NCI-H524 treated with DMSO at 0.1 percent for 48 hours (cell line): ENCODE measurements around the gene EYA2.

Source experiments
- DNase-seq: peaks from one replicate; lab custom pipeline; 2025; lab: John Stamatoyannopoulos, UW

The EYA2 gene

GRCh38 chr20:47227119-47227518 lies 332.5 kb downstream of the EYA2 start:
- no peak for DNase-seq

DNA sequence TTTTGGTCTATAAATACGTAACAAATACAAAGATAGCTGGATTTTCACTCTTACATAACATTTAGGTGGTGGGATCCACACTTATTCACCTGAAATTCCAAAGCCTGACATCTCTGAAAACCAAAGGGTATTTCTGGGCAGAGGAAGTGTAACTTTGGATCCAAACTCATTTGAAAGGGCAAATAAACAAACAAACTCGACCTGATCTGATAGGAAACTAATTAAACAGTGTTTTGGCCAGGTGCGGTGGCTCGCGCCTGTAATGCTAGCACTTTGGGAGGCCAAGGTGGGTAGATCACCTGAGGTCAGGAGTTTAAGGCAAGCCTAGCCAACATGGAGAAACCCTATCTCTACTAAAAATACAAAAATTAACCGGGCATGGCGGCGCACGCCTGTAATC lies 332.9 kb downstream of the EYA2 start:
- no peak for DNase-seq

DNA sequence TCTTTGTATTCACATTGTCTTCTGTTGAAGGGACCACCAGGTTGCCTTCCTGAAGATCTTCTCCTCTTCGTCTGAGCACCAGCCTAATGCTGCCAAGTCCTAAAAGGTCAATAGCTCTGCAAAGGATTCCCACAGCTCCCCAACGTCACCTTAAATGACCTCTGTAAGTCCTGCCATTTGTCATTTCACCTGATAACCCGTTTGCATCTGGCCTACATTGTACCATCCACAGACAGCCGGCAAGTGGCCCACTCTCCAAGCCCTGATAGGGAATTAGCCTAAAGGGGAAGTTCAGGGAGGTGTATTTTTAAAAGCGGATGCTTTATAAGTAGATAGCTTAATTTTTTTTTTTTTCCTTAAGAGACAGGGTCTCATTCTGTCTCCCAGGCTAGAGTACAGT lies 334.0 kb downstream of the EYA2 start:
- no peak for DNase-seq

DNA sequence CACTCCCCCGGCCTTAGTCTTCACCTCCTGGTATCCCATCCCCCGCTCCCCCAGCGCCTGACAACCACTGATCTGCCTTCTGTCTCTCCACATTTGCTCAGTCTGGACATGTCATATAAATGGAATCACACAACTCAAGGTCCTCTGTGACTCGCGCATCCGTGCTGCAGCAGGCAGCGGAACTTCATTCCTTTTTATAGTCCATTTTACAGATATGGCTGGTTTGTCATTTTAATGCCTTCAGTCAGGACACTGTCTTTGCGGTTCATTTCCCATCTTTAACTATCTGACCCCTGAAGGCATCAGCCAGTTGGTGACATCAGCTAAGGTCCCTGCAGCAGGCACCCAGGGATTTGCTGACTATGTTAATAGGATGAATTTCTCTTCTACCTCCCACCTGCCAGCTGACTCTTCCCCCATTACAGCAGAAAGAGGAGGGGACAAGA lies 336.2 kb downstream of the EYA2 start:
- DNase-seq, result no peak

GRCh38 chr20:47231382-47232039 lies 336.9 kb downstream of the EYA2 start:
- DNase-seq, result no peak

- DNase-seq, result no peak
These were observed 337.9 kb downstream of the EYA2 start for GRCh38 chr20:47232518-47232917.

DNA sequence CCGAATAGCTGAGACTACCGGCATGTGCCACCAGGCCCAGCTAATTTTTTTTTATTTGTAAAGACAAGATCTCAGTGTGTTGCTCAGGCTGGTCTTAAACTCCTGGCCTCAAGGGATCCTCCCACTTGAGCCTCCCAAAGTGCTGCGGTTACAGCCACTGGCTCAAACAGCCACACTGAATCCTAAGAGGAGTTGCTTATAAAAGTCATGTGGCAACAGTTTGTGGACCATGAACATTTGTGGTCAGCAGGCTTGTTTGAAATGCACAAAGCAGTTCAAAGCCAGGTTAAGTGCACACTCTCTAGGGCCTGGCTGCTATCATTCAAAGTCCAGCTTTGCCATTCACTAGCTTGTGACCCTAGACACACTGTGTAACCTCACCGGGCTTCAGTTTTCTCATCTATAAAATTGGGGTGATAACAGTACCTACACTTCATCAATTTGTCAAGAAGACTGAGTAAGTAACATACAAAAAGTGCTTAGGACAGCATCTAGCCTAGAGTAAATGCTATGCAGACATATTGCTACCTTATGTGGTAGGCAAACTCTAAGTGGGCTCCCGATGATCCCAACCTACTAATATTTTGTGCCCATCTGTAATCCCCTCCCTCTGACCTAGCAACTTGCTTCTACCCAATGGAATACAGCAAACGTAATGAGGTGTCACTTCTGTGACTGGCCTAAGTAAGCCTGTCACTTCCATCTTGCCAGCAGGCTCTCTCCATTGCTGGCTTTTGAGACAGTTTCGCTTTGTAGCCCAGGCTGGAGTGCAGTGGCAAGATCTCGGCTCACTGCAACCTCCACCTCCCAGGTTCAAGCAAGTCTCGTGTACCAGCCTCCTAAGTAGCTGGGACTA lies 338.9 kb downstream of the EYA2 start:
- DNase-seq, result no peak

DNA sequence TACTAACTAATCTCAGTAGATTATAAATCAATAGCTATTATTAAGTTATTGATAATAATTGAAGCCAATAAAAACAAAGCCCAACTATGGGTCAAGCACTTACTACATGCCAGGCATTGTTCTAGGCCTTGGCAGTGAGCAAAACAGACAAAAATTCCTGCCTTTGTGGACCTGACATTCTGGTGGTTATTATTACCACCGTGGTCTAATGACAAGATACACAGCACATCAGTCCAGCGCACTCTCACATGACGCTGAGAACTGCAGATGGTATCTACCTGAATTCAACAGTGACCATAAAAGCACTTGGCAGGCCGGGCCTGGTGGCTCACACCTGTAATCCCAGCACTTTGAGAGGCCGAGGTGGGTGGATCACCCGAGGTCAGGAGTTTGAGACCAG lies 340.5 kb downstream of the EYA2 start:
- DNase-seq, result no peak

DNA sequence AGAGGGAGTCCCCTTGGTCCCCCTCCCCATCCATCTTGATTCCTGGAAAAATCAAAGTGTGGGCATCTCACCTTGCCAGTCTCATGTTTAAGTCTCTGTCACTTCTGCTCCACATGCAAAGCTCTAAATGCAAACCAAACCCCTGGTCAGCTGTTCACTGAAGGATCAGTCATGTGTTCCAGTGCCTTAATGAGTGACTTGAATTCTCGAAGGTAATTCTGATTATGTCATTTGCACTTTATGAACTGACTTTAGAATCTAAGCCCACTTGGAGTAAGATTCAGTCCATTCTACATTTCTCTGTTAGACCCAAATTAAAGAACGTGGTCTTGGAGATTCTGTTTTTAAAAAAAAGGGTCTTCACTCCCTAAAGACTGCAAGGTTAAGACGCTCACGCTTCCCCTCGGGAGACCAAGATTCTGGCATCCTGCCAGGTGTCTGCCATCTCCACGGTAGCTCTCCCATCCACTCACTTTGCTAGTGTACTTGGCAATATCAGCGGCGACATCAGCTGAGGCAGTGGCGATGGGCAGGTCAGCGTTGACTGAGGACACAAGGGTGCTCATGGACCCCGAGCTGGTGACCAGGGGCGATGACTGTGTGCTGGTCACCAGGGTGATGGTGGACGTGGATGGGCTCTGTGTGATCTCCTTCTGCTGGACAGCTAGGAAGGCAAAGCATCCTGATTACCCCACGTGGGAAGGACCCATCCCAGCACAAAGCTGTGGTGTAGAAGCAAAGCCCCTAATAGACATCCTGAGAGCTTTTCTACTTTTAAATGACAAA lies 341.4 kb downstream of the EYA2 start:
- DNase-seq, result no peak

DNA sequence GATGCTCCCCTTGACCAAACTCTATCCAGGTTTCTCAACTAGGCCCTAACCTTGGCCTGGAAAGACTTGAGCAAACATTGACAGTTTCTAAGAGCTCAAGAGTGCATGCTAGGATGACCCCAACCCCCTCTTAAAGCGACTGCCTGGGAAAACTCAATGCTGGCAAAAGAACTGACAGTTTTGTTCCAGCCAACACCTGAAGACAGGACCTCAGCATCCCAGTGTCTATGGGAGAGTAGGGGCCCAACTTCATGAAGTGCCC lies 341.9 kb downstream of the EYA2 start:
- no peak for DNase-seq

- DNase-seq, result no peak
These were observed 343.1 kb downstream of the EYA2 start for GRCh38 chr20:47237715-47238114.
